SK-N-SH (cell line): ENCODE measurements around the gene NBEAL1. TPM values are rescaled to one million over a fixed set of nuclear protein-coding genes. Genes with fewer than 3 reads are reported as not detected.
A peak's percentile ranks its signal among the peaks of the same experiment; 100 is the strongest.

Source experiments
- CTCF ChIA-PET: fragments of 300-600, 350-600 bp; formaldehyde crosslinking; extraction: SDS; loops from one replicate; lab custom pipeline; 2021; lab: Yijun Ruan, JAX
- POLR2A ChIA-PET: fragments of 350-600 bp; sonication (Branson Sonifier 250); formaldehyde crosslinking; extraction: SDS; loops from one replicate; lab custom pipeline; 2020; ENCODE audit warnings: antibody characterized with exemption, inconsistent platforms; lab: Yijun Ruan, JAX
- DNase-seq: peaks from one replicate; pipeline ENCODE4 v3.0.0; 2012
- H2AFZ ChIP-seq: fragments of 200-600 bp; sonication (generic); 2 replicates; pipeline ENCODE4 v1.8.1; 2016; ENCODE audit warnings: antibody characterized with exemption, mild to moderate bottlenecking, low read depth
- H3F3A ChIP-seq: fragments of 200-600 bp; sonication (generic); replicated peaks from 2 replicates; pipeline ENCODE3; 2016; ENCODE audit warnings: antibody characterized with exemption, mild to moderate bottlenecking; ENCODE audit not compliant: insufficient read depth
- H3K27ac ChIP-seq, 2 experiments: fragments of 200-500 bp in 1 of 2; fragments of 200-600 bp in 1 of 2; sonication (Bioruptor generic) in 1 of 2; sonication (generic), shearing (Covaris generic) in 1 of 2; 2 replicates each; pipeline versions ENCODE4 v1.5.1 to v1.6.1; 2014 to 2016; ENCODE audit warnings: low read depth in 2 of 2, inconsistent platforms in 1 of 2, low read length in 1 of 2, mild to moderate bottlenecking in 1 of 2, mixed read lengths in 1 of 2
- H3K27me3 ChIP-seq: fragments of 200-600 bp; sonication (generic), shearing (Covaris generic); 2 replicates; pipeline ENCODE4 v1.6.1; 2016; ENCODE audit warnings: mixed run types; ENCODE audit not compliant: insufficient read depth
- H3K36me3 ChIP-seq, 2 experiments: fragments of 200-500 bp in 1 of 2; fragments of 200-600 bp in 1 of 2; sonication (Bioruptor generic) in 1 of 2; sonication (generic) in 1 of 2; replicated peaks in 1 of 2; 2 replicates each; pipeline versions ENCODE3 to v1.5.1; 2014 to 2016; ENCODE audit warnings: low read length in 1 of 2, mild to moderate bottlenecking in 1 of 2; ENCODE audit not compliant: insufficient read depth in 2 of 2, control insufficient read depth in 1 of 2
- H3K4me1 ChIP-seq, 2 experiments: fragments of 200-500 bp in 1 of 2; fragments of 200-600 bp in 1 of 2; sonication (Bioruptor generic) in 1 of 2; sonication (generic), shearing (Covaris generic) in 1 of 2; 2 replicates each; pipeline versions ENCODE4 v1.5.1 to v1.6.1; 2014 to 2016; ENCODE audit warnings: low read depth in 1 of 2, low read length in 1 of 2, mixed run types in 1 of 2; ENCODE audit not compliant: insufficient read depth in 2 of 2, control insufficient read depth in 1 of 2
- H3K4me2 ChIP-seq: fragments of 200-600 bp; sonication (generic), shearing (Covaris generic); 2 replicates; pipeline ENCODE4 v1.6.1; 2017; ENCODE audit warnings: mixed run types
- H3K4me3 ChIP-seq, 2 experiments: fragments of 200-500 bp in 1 of 2; fragments of 200-600 bp in 1 of 2; sonication (Bioruptor generic) in 1 of 2; sonication (generic), shearing (Covaris generic) in 1 of 2; 2 replicates each; pipeline versions ENCODE4 v1.5.1 to v1.8.1; 2014 to 2016; ENCODE audit warnings: low read depth in 2 of 2, inconsistent platforms in 1 of 2, low read length in 1 of 2, mild to moderate bottlenecking in 1 of 2, mixed read lengths in 1 of 2, moderate library complexity in 1 of 2
- H3K79me2 ChIP-seq: fragments of 200-600 bp; sonication (generic); 2 replicates; pipeline ENCODE4 v1.8.1; 2017; ENCODE audit warnings: mild to moderate bottlenecking; ENCODE audit not compliant: insufficient read depth
- H3K9ac ChIP-seq: fragments of 200-600 bp; sonication (generic); 2 replicates; pipeline ENCODE4 v1.6.1; 2017; ENCODE audit warnings: mixed run types
- H3K9me2 ChIP-seq: fragments of 200-600 bp; sonication (generic); 2 replicates; pipeline ENCODE4 v1.6.1; 2017; ENCODE audit warnings: mixed run types
- H3K9me3 ChIP-seq: fragments of 200-600 bp; sonication (generic); 2 replicates; pipeline ENCODE4 v1.6.1; 2017; ENCODE audit warnings: mixed run types, mild to moderate bottlenecking, moderate library complexity
- H4K20me1 ChIP-seq: fragments of 200-600 bp; sonication (generic); 2 replicates; pipeline ENCODE4 v1.6.1; 2017; ENCODE audit warnings: mild to moderate bottlenecking, mixed run types; ENCODE audit not compliant: insufficient read depth
- CTCF ChIP-seq: fragments of 200-600 bp; sonication (generic); IDR thresholded peaks from 2 replicates; pipeline ENCODE4 v1.6.1; 2017; ENCODE audit warnings: antibody characterized with exemption, mild to moderate bottlenecking, moderate library complexity
- ELF1 ChIP-seq: IDR thresholded peaks from 2 replicates; pipeline ENCODE4 v1.4.0; 2012
- FOXJ3 ChIP-seq: sonication (generic); formaldehyde crosslinking; IDR thresholded peaks from 2 replicates; pipeline ENCODE4 v1.5.1; 2020; ENCODE audit warnings: mild to moderate bottlenecking, missing genetic modification reagents
- FOXM1 ChIP-seq: IDR thresholded peaks from 2 replicates; pipeline ENCODE4 v1.4.0; 2012; ENCODE audit warnings: low read depth, mild to moderate bottlenecking
- GATA2 ChIP-seq: sonication (generic); formaldehyde crosslinking; IDR thresholded peaks from 2 replicates; pipeline ENCODE4 v1.5.0; 2020; ENCODE audit warnings: mild to moderate bottlenecking, missing genetic modification reagents
- JUND ChIP-seq: IDR thresholded peaks from 2 replicates; pipeline ENCODE4 v1.4.0; 2012
- MXI1 ChIP-seq: IDR thresholded peaks from 2 replicates; pipeline ENCODE4 v1.6.1; 2012; ENCODE audit warnings: mild to moderate bottlenecking, low read depth, low read length, improper control_type of control experiment
- NRF1 ChIP-seq: IDR thresholded peaks from 2 replicates; pipeline ENCODE4 v1.6.1; 2012; ENCODE audit warnings: low read depth, mild to moderate bottlenecking, low read length
- RAD21 ChIP-seq: IDR thresholded peaks from 2 replicates; pipeline ENCODE4 v1.6.1; 2012; ENCODE audit warnings: mild to moderate bottlenecking, low read length
- RCOR1 ChIP-seq: fragments of 150-350 bp; IDR thresholded peaks from 2 replicates; pipeline ENCODE4 v1.6.1; 2017; ENCODE audit warnings: antibody characterized with exemption, low read length
- REST ChIP-seq: IDR thresholded peaks from 2 replicates; pipeline ENCODE4 v1.6.1; 2012; ENCODE audit warnings: mild to moderate bottlenecking, low read depth, low read length, moderate library complexity
- RFX5 ChIP-seq: IDR thresholded peaks from 2 replicates; pipeline ENCODE4 v1.6.1; 2012; ENCODE audit warnings: mild to moderate bottlenecking, improper control_type of control experiment, low read length
- SIN3A ChIP-seq: IDR thresholded peaks from 2 replicates; pipeline ENCODE4 v1.6.1; 2012; ENCODE audit warnings: low read depth, mild to moderate bottlenecking, low read length, moderate library complexity, borderline replicate concordance
- SMC3 ChIP-seq: IDR thresholded peaks from 2 replicates; pipeline ENCODE4 v1.6.1; 2012; ENCODE audit warnings: low read depth, low read length, improper control_type of control experiment
- TAF1 ChIP-seq: IDR thresholded peaks from 2 replicates; pipeline ENCODE4 v1.6.1; 2012; ENCODE audit warnings: low read depth, mild to moderate bottlenecking, low read length, moderate library complexity, borderline replicate concordance
- TCF12 ChIP-seq: IDR thresholded peaks from 2 replicates; pipeline ENCODE4 v1.4.0; 2012
- USF1 ChIP-seq: IDR thresholded peaks from 2 replicates; pipeline ENCODE4 v1.4.0; 2012; ENCODE audit warnings: low read depth, borderline replicate concordance
- WGBS: methylation state at CpG from one replicate; pipeline ENCODE4 v1.1.6; 2017; ENCODE audit warnings: low lambda C conversion rate; 5-methylcytosine and 5-hydroxymethylcytosine counted together
- polyA plus RNA-seq, 3 experiments: library from polyadenylated mRNA; depleted of rRNA; stranded (reverse); fragments of >200 nt; gene quantifications; 2 replicates each; pipeline ENCODE4 v1.2.3, GENCODE V29; 2012
- TF ChIP-seq, protein P1 (sequence below): fragments of 150-350 bp; IDR thresholded peaks from 2 replicates; pipeline ENCODE4 v1.6.1; 2016; ENCODE audit warnings: mild to moderate bottlenecking, low read depth, low read length

Gene NBEAL1
- polyA plus RNA-seq, 1 of the 3 experiments (the other 2 are of a cell fraction) = 3.3 TPM

DNA sequence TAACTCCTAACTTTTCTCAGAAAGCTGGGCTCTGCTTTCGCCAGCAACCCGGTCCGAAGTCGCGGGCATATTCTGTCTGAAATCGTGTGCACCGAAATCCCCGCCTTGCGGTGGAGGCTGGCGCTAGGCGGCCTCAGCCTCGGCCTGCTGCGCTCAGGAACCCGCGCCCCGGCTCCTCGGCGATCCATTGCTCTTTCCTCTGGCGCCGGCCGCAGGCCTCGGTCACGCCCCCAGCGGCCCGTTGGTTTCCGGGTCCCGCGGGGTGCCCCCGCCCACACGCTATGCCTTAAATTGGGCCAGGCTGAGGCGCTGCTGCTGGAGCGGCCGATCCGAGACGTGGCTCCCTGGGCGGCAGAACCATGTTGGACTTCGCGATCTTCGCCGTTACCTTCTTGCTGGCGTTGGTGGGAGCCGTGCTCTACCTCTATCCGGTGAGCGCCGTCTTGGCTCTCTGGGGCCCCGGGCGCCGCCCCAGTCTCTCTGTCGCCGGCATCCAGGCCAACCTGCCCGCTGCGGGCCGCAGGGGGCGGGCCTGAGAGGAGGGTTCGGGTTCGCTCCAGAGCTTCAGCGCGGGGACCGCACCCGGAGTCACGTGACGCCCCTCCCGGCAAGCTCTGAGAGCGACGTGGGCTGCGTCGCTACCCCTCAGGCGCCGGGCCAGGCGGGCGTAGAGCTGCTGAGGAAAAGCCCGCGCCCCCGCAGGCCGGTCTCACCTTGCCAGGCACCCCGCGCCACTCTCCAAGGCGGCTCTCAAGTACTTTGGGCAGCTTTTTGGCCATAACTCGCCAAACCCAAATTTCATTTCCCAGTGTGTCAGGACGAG is 224.2 kb downstream of the NBEAL1 start, which contains the start of gene CYP20A1 (continued):
- peak; percentile 78 for TF ChIP-seq TAF1
- TF ChIP-seq, protein P1, sequence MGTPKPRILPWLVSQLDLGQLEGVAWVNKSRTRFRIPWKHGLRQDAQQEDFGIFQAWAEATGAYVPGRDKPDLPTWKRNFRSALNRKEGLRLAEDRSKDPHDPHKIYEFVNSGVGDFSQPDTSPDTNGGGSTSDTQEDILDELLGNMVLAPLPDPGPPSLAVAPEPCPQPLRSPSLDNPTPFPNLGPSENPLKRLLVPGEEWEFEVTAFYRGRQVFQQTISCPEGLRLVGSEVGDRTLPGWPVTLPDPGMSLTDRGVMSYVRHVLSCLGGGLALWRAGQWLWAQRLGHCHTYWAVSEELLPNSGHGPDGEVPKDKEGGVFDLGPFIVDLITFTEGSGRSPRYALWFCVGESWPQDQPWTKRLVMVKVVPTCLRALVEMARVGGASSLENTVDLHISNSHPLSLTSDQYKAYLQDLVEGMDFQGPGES = no peak
- peak; percentile 42; the same call in 1 of the 2 replicates for TF ChIP-seq TCF12
- TF ChIP-seq GATA2 (CRISPR knock-in tag) = no peak
- no peak for TF ChIP-seq RFX5
- peak; percentile 96 for TF ChIP-seq USF1
- no peak for TF ChIP-seq RCOR1
- peak; percentile 93 for TF ChIP-seq ELF1
- peak; percentile 43 for TF ChIP-seq CTCF

DNA sequence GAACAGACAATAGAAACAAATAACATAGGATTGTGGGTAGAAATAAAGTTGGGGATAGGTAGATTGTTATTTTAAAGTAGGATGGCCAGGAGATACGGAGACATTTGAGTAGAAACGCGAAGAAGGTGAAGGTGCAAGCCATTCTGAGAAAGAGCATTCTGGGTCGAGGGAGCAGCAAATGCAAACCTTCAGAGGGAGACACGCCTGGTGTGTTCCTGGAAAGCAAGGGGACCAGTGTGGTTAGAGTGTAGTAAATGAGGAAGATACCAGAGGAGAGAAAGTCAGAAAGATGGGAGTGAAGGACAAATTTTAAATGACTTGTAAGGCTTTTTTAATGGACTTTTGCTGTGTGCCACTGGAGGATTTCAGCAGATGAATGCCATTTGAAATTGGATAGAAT is 225.8 kb downstream of the NBEAL1 start:
- CTCF ChIA-PET = no interaction called here
- Histone ChIP-seq H3F3A (peaks cover 14% of the 10 kb centered on the region), H3K79me2 (peaks cover 60% of the 10 kb centered on the region), H3K4me2 (peak overlapping the region; percentile 85), H3K4me1 (peaks cover 0 to 10% of the 10 kb centered on the region in 2 experiments; a peak in 1 of 4 replicates), H3K4me3 (peak overlapping the region; percentile 59 to 94; a peak in 3 of 4 replicates), H3K27ac (no peak overlapping the region), H4K20me1 (no peaks in the 10 kb centered on the region), H3K27me3 (no peaks in the 10 kb centered on the region), H3K9ac (no peak overlapping the region), H3K36me3 (peaks cover 0 to 19% of the 10 kb centered on the region in 2 experiments), H3K9me2 (no peaks in the 10 kb centered on the region), H2AFZ (no peak overlapping the region), H3K9me3 (no peaks in the 10 kb centered on the region)
- WGBS = 96% methylated on average over 5 of the region's 5 CpGs
- DNase-seq = no peak
- POLR2A ChIA-PET = interaction anchor here (0.6 kb wide), 1 partner anchor 65 kb away, joined by 3 read pairs; no protein-coding TSS in a partner anchor
- TF ChIP-seq REST (no peak), TAF1 (no peak), JUND (no peak), SIN3A (no peak), FOXJ3 (CRISPR knock-in tag) (no peak), TCF12 (no peak), USF1 (no peak), SMC3 (no peak), RAD21 (no peak), RCOR1 (no peak), MXI1 (no peak), NRF1 (no peak), FOXM1 (no peak)
- TF ChIP-seq, protein P1 = no peak
